Neural progenitor cell (in vitro differentiated cells): ENCODE results near the gene PAEP.

ENCODE experiments used
- EZH2 ChIP-seq: fragments of 200-600 bp; sonication (generic); IDR thresholded peaks from 2 replicates; pipeline ENCODE4 v1.6.1; 2017; ENCODE audit warnings: antibody characterized with exemption, mild to moderate bottlenecking, moderate library complexity
- EZH2phosphoT487 ChIP-seq: fragments of 200-600 bp; sonication (generic); IDR thresholded peaks from 2 replicates; pipeline ENCODE4 v1.6.1; 2017; ENCODE audit warnings: antibody characterized with exemption

GRCh38 chr9:135533674-135534073 lies 27.9 kb upstream of the PAEP start:
- TF ChIP-seq EZH2 (no peak), EZH2phosphoT487 (no peak)
